NCI-H1436 treated with DMSO at 0.1 percent for 48 hours (cell line): ENCODE measurements around the gene KRTAP10-7.
"Not testable (repeated sequence)": the region's sequence is repeated elsewhere in the genome, so short reads cannot be mapped to it uniquely, and the experiment has no call there.

Source experiments
- DNase-seq: peaks from one replicate; lab custom pipeline; 2025; lab: John Stamatoyannopoulos, UW

KRTAP10-7 gene

GRCh38 chr21:44612029-44612486 lies 11.7 kb downstream of the KRTAP10-7 start, which contains the start of gene KRTAP10-8:
TSS of gene KRTAP10-8 (plus strand) at chr21:44612079. CDS start at chr21:44612101, 22 bp downstream.
- no peak for DNase-seq

GRCh38 chr21:44612669-44613229 lies 12.4 kb downstream of the KRTAP10-7 start:
- DNase-seq = no peak

- DNase-seq = no peak
Observed at GRCh38 chr21:44613386-44614155, 13.2 kb downstream of the KRTAP10-7 start.

- DNase-seq = no peak
Observed at GRCh38 chr21:44614161-44614631, 13.8 kb downstream of the KRTAP10-7 start.

GRCh38 chr21:44614961-44615391 lies 14.6 kb downstream of the KRTAP10-7 start:
- DNase-seq = no peak

GRCh38 chr21:44615466-44615865 lies 15.1 kb downstream of the KRTAP10-7 start:
- DNase-seq = no peak

- no peak for DNase-seq
Observed at GRCh38 chr21:44615911-44616590, 15.7 kb downstream of the KRTAP10-7 start.

GRCh38 chr21:44616591-44616926 lies 16.2 kb downstream of the KRTAP10-7 start:
- no peak for DNase-seq

GRCh38 chr21:44617071-44617501 lies 16.7 kb downstream of the KRTAP10-7 start:
- no peak for DNase-seq

GRCh38 chr21:44618504-44618903 lies 18.1 kb downstream of the KRTAP10-7 start:
- DNase-seq = no peak

GRCh38 chr21:44618909-44619308 lies 18.5 kb downstream of the KRTAP10-7 start:
- DNase-seq = no peak

- DNase-seq = no peak
Observed at GRCh38 chr21:44619886-44620285, 19.5 kb downstream of the KRTAP10-7 start.

- DNase-seq = no peak
Observed at GRCh38 chr21:44623575-44623974, 23.2 kb downstream of the KRTAP10-7 start.

- no peak for DNase-seq
Observed at GRCh38 chr21:44625756-44626155, 25.4 kb downstream of the KRTAP10-7 start.

GRCh38 chr21:44626262-44626661 lies 25.9 kb downstream of the KRTAP10-7 start:
- DNase-seq = no peak

GRCh38 chr21:44626673-44627143 lies 26.3 kb downstream of the KRTAP10-7 start, which contains the start of gene KRTAP10-9:
TSS of gene KRTAP10-9 (plus strand) at chr21:44627093. CDS start at chr21:44627172, 79 bp downstream.
- no peak for DNase-seq

- DNase-seq = not testable (repeated sequence)
Observed at GRCh38 chr21:44627181-44627822, 26.9 kb downstream of the KRTAP10-7 start.

- DNase-seq = not testable (repeated sequence)
Observed at GRCh38 chr21:44627831-44628233, 27.4 kb downstream of the KRTAP10-7 start.

- no peak for DNase-seq
Observed at GRCh38 chr21:44628707-44629391, 28.5 kb downstream of the KRTAP10-7 start.

- DNase-seq = no peak
Observed at GRCh38 chr21:44630440-44630839, 30.0 kb downstream of the KRTAP10-7 start.

- DNase-seq = no peak
Observed at GRCh38 chr21:44632067-44632466, 31.7 kb downstream of the KRTAP10-7 start.
